GM21390 (cell line): ENCODE results near the gene TAS2R7.
"Not testable (repeated sequence)": the region's sequence is repeated elsewhere in the genome, so short reads cannot be mapped to it uniquely, and the experiment has no call there.

Experiments
- ATAC-seq: cut with Tn5 transposase; IDR thresholded peaks from one replicate; pipeline ENCODE4 v1.9.1; 2021; ENCODE audit not compliant: unreplicated experiment

Gene TAS2R7, protein sequence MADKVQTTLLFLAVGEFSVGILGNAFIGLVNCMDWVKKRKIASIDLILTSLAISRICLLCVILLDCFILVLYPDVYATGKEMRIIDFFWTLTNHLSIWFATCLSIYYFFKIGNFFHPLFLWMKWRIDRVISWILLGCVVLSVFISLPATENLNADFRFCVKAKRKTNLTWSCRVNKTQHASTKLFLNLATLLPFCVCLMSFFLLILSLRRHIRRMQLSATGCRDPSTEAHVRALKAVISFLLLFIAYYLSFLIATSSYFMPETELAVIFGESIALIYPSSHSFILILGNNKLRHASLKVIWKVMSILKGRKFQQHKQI

GRCh38 chr12:10802587-10802986 is at the start of gene TAS2R7:
Gene TAS2R7, minus strand, starts transcription at chr12:10802627. Its CDS starts 57 bp downstream, at chr12:10802570.
- no peak for ATAC-seq

DNA sequence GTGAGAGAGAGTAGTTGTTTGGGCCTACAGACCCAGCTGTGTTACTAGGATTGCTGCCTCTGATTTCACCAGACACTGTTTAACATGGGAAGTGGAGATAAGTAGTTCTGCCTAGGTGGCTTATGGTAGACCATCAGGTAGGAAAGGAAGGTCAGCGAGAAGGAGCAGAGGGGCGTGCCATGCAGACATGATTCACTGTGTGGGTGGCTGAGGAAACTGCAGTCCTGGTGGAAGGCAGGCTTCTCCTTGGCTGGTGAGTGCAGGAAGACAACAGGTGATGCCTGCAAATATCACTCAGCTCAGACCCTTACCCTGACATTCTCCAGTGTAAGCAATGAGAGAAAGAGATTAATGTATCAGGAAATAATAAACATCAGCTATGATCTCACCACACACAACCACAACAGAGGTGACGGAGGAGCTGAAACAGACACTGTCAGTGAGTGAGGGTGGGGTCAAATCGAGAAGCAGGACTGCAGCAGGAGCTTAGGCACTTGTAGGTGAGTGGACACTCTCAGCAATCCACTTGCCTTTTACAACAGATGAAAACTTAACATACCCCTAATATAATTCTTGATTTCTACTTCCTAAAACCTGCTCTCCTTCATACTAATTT is 48.9 kb upstream of the TAS2R7 start:
- no peak for ATAC-seq

DNA sequence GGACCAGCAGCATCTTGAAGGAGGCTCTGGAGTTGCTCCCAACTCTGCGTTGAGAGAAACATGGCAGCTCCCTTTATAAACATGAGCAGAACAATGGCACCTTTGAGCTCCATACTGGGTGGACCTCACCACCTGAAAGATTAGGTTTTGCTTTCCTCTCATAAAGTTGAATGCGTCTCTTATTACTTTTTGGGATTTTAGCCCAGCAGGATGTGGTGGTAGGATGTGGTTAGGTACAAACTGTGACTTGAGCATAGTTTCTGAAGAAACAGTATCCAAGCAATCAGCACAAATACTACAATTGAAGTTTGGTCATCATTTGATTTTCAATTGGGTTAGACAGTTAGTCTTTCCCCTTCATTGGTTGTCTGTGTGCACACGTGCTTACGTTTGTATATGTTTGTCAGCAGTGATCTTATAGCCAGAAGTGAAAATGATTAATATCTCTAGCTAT is 47.0 kb upstream of the TAS2R7 start, which contains the start of gene PRR4:
Gene PRR4 (minus strand): TSS at position 51 of the 454 bp plus-strand sequence. CDS start 38 bp downstream, at position 13.
- ATAC-seq = no peak

GRCh38 chr12:10847744-10848143 is 45.3 kb upstream of the TAS2R7 start:
- no peak for ATAC-seq

- no peak for ATAC-seq
These were observed 40.4 kb upstream of the TAS2R7 start for GRCh38 chr12:10842862-10843261.

GRCh38 chr12:10838461-10838860 is 36.0 kb upstream of the TAS2R7 start:
- ATAC-seq = no peak

DNA sequence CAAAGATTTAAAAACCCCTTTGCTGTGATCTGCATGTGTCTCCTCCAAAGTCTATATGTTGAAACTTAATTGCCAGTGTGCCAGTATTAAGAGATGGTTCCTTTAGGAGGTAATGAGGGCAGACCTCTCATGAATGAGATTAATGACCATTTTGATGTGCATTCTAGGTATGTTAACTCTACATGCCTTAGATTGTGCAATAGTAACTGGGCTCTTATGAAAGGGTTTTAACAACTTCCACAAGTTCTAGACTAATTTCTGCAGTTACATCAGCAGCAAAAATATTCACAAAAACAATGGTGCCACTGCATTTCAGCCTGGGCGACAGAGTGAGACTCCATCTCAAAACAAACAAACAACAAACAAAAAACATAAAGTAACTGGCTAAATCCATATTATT is 27.6 kb upstream of the TAS2R7 start:
- no peak for ATAC-seq

- no peak for ATAC-seq
These were observed 23.8 kb upstream of the TAS2R7 start, which contains the start of gene TAS2R10 for GRCh38 chr12:10826258-10826657. Gene TAS2R10, minus strand, starts transcription at chr12:10826358. Its CDS starts 89 bp downstream, at chr12:10826269.

DNA sequence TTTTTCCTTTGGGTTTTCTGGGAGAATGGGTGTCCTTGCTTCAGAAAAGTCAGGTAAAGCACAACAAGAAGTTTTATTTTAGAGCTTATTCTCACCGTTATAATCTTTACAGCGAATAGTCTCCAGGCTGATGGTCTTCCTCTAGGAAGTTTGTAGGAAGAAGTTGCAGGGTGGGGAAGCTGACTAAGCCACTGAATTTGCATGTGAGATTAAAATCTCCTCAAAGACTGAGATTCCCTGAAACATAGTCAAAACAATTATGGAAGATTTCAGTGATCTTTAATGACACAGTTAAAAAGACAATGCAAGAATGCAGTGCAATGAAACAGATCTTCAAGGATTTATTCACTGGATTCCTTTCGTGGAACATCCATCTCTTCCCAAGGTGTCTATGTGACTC is 22.5 kb upstream of the TAS2R7 start:
- no peak for ATAC-seq

DNA sequence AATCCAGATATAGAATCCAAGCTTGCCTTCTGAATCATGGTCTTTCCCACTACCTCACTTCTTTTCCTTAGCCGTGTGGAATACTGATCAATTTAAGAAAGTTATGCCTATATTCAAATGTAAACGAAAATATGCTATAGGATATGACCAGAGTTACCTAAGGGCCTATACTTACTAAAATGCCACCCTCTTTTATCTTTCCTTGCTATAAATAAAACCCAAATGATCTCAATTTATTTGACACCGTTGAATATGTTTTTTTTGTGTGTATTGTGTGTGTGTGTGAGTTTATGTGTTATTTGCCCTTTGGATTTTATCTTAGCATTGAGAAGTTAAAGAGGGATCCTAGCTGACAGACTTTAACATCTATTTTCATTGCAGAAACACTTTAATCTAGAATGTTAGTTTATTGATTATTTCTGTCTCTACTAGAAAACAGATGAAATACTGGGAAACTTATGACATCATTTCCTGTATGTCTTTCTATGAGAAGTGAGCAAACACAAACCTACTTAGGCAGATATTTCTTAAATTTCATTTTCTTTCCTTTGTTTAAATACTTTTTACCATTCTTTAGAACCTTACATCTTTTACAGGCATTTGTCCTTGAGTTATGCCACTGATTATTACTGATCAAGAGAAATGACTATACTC is 9.6 kb upstream of the TAS2R7 start:
- no peak for ATAC-seq

DNA sequence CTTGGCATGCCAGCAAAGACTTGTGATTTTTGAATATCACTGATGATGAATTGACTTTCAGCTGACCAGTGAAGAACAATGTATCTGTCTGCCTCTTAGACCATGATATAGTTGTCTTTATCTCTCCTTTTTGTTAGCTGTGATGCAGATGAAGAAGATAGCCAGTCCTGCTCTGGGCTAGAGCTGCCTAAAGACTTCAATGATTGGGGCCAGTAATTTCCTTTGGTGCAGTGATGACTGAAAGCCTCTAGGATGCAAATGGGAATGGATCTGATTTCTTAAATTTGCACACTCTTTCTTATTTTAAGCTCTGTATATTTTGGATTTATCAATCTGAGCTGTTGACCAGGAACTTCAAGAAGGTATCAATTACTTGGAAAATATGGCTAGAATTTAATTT is 7.6 kb upstream of the TAS2R7 start, which contains the start of gene TAS2R9:
Gene TAS2R9 (minus strand): TSS at position 101 of the 400 bp plus-strand sequence. CDS start 93 bp downstream, at position 8.
- no peak for ATAC-seq

DNA sequence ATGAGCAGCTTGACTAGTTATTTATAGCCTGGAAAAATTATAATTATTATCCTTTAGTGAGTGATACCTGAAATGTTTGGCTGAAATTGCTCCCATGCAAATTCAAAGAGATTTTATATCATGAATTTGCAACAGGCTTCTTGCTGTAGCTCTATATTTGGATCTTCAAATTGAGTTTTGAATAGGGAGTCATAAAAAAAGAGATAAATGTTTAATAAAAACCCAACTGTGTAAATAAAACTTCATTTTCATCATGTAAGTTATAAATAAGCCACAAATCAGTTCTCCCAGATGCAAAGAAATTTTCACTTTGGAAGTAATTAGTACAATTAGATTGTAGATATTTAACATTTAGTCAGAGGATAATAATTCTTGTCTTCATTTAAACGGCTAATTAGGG is 4.8 kb upstream of the TAS2R7 start, which contains the start of gene TAS2R8:
Gene TAS2R8 (minus strand): TSS at position 101 of the 400 bp plus-strand sequence. CDS start 306 bp downstream, outside the sequence.
- no peak for ATAC-seq

DNA sequence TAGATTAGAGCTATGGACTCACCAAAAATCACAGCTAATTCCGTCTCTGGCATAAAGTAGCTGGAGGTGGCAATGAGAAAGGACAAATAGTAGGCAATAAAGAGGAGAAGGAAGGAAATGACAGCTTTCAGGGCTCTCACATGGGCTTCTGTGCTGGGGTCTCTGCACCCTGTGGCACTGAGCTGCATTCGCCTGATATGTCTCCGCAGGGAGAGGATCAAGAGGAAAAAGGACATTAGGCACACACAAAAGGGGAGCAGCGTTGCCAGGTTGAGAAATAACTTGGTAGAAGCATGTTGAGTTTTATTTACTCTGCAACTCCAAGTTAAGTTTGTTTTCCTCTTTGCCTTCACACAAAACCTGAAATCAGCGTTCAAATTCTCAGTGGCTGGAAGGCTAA is 686 bp downstream of the TAS2R7 start:
- no peak for ATAC-seq

DNA sequence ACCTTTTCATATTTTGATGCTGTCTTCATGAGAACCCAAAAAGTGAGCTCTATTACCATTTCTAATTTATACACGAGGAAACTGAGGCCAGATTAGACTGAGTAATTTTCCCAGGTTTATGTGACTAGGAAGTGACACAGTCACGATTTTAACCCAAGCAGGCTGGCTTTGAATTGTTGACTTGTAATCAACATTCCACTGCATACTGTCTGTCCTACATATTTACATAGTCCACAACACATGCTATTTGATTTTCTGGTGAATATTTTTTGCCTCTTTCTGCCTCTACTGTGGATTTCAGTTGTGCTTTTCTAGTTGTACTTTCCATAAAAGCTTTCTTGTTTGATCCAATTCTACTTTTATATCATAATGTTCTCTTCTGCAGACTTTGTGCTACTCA is 8.2 kb downstream of the TAS2R7 start:
- no peak for ATAC-seq

GRCh38 chr12:10791769-10792168 is 10.7 kb downstream of the TAS2R7 start:
- not testable (repeated sequence) for ATAC-seq

DNA sequence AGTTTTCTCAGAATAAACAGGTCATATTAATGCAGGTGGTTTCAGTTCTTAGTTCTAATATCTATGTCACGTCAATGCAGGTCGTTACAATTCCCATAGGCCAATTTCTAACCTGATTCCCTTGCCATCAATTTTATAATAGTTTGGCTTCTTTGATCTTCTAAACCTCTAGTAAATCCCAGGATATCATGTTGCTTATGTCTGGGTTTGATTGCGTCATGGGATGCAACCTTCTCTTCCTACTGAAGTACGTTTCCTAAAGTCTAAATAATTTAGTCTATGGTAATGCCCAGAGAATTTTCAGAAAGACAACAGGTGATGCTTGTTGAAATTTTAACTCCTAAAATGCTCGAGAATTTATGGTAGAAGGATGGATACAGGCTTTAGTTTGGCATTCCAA is 19.2 kb downstream of the TAS2R7 start:
- ATAC-seq = no peak

- no peak for ATAC-seq
These were observed 23.3 kb downstream of the TAS2R7 start for GRCh38 chr12:10779103-10779502.

GRCh38 chr12:10771132-10771733 is 31.2 kb downstream of the TAS2R7 start:
- ATAC-seq = no peak

DNA sequence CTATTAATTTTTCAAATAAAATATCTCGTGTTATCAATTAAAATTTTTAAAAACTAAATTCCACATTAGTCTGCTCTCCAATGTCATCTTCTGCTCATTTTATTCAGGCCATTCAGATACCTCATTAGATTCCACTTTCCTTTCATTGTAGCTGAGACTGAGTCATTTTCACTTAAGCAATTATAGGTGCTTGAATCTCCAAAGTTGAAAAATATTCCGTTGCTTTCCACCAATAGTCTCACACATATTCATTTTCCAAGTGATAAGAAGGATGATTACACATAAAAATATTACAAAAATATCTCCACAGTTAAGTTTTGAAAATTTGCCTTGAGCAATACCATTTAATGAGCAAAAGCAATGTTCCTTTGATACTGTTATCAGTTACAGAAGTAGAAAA is 42.8 kb downstream of the TAS2R7 start:
- no peak for ATAC-seq

GRCh38 chr12:10756194-10756593 is 46.2 kb downstream of the TAS2R7 start:
- no peak for ATAC-seq

DNA sequence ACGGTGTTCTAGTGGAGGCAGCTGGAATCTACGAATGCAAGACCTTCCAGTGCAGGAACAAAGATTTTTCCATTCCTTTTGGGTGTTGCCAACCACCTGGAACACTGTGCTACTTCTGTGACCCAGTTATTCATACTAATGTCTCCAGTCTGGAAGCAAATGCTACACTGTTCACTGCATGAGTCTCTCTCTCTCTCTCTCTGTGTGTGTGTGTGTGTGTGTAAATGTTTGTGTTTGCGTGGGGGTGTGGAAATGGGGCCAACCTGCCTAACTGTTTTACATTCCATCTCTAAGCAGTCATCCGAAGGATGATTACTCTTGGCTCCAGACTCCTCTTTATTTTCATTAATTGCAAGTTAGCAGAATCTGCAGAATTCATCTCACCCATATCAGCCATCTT is 49.4 kb downstream of the TAS2R7 start:
- ATAC-seq = no peak
